Keratinocyte (primary cell): ENCODE measurements around the gene CNOT3. TPM values are rescaled to one million over a fixed set of nuclear protein-coding genes. Genes with fewer than 3 reads are reported as not detected.

Source experiments
- DNase-seq: peaks from one replicate; pipeline ENCODE4 v3.0.0-alpha.2; 2011; ENCODE audit warnings: low read depth, missing footprints, low spot score
- FAIRE-seq: peaks from 2 replicates; lab custom pipeline; 2011; peaks lifted over from hg19 to GRCh38; lab: Jason Lieb, UNC
- H2AFZ ChIP-seq: 2 replicates; pipeline ENCODE4 v1.6.0; 2012; ENCODE audit warnings: low read length, control low read depth, inconsistent platforms; ENCODE audit not compliant: control insufficient read depth
- H3K27ac ChIP-seq: 2 replicates; pipeline ENCODE4 v1.5.1; 2011; ENCODE audit warnings: low read length; ENCODE audit not compliant: control insufficient read depth, insufficient read depth
- H3K27me3 ChIP-seq: 3 replicates; pipeline ENCODE4 v1.6.0; 2011; ENCODE audit warnings: low read length; ENCODE audit not compliant: control insufficient read depth, insufficient read depth; ENCODE audit errors: extremely low read depth
- H3K36me3 ChIP-seq, 2 experiments: 2 replicates in 1 of 2; 3 replicates in 1 of 2; pipeline ENCODE4 v1.5.1; 2011; ENCODE audit warnings: low read length in 2 of 2, mild to moderate bottlenecking in 1 of 2; ENCODE audit not compliant: control insufficient read depth in 2 of 2, insufficient read depth in 2 of 2; ENCODE audit errors: extremely low read depth in 1 of 2
- H3K4me1 ChIP-seq: 3 replicates; pipeline ENCODE4 v1.5.1; 2011; ENCODE audit warnings: low read length; ENCODE audit not compliant: control insufficient read depth, insufficient read depth; ENCODE audit errors: extremely low read depth
- H3K4me2 ChIP-seq: 3 replicates; pipeline ENCODE4 v1.6.0; 2011; ENCODE audit warnings: low read depth, low read length; ENCODE audit not compliant: control insufficient read depth, insufficient read depth; ENCODE audit errors: extremely low read depth
- H3K4me3 ChIP-seq, 3 experiments: fragments of 200-600 bp in 1 of 3; sonication (generic) in 1 of 3; 2 replicates in 2 of 3; 3 replicates in 1 of 3; pipeline ENCODE4 v1.5.1; 2011 to 2016; ENCODE audit warnings: low read length in 3 of 3, mild to moderate bottlenecking in 3 of 3, control low read depth in 2 of 3, inconsistent platforms in 1 of 3, low read depth in 1 of 3, mixed read lengths in 1 of 3, mixed run types in 1 of 3, moderate library complexity in 1 of 3; ENCODE audit not compliant: control insufficient read depth in 2 of 3, insufficient read depth in 2 of 3; ENCODE audit errors: extremely low read depth in 1 of 3
- H3K79me2 ChIP-seq: 2 replicates; pipeline ENCODE4 v1.6.0; 2012; ENCODE audit warnings: low read length; ENCODE audit not compliant: control insufficient read depth, insufficient read depth
- H3K9ac ChIP-seq: 3 replicates; pipeline ENCODE4 v1.6.0; 2011; ENCODE audit warnings: low read length; ENCODE audit not compliant: control insufficient read depth, insufficient read depth; ENCODE audit errors: extremely low read depth
- H3K9me1 ChIP-seq: 3 replicates; pipeline ENCODE4 v1.6.0; 2011; ENCODE audit warnings: low read length; ENCODE audit not compliant: control insufficient read depth, insufficient read depth; ENCODE audit errors: extremely low read depth
- H3K9me3 ChIP-seq: 2 replicates; pipeline ENCODE4 v1.5.1; 2012; ENCODE audit warnings: low read depth, low read length; ENCODE audit not compliant: control insufficient read depth
- H4K20me1 ChIP-seq: 3 replicates; pipeline ENCODE4 v1.6.0; 2011; ENCODE audit warnings: low read length; ENCODE audit not compliant: control insufficient read depth, insufficient read depth; ENCODE audit errors: extremely low read depth
- CTCF ChIP-seq, 3 experiments: IDR thresholded peaks in 1 of 3; conservative IDR thresholded peaks in 1 of 3; optimal IDR thresholded peaks in 1 of 3; 2 replicates in 2 of 3; 3 replicates in 1 of 3; pipeline versions ENCODE3 to v1.5.1; 2011; ENCODE audit warnings: low read length in 3 of 3, mild to moderate bottlenecking in 3 of 3, moderate library complexity in 2 of 3, control low read depth in 1 of 3, inconsistent platforms in 1 of 3; ENCODE audit not compliant: insufficient read depth in 2 of 3; ENCODE audit errors: extremely low read depth in 1 of 3
- EZH2 ChIP-seq: IDR thresholded peaks from one replicate; pipeline ENCODE4 v1.6.1; 2012; ENCODE audit warnings: inconsistent platforms, mild to moderate bottlenecking, low read length, moderate library complexity
- dilution Hi-C: fragments of 300-500 bp; cut with MboI; formaldehyde crosslinking; loops from one replicate; pipeline ENCODE4 v1.7.0; 2020; ENCODE audit warnings: low sequenced_read_pairs; ENCODE audit not compliant: extremely low pct_ligation_motif_present
- polyA plus RNA-seq, 5 experiments: library from polyadenylated mRNA; depleted of rRNA in 3 of 5; stranded (reverse) in 3 of 5; stranded (forward) in 1 of 5; unstranded in 1 of 5; fragments of >200 nt; gene quantifications; 1 replicate in 1 of 5; 2 replicates in 3 of 5; 3 replicates in 1 of 5; pipeline versions ENCODE4 v1.2.1 to v1.2.3, GENCODE V29; 2011 to 2012; ENCODE audit warnings: missing spikeins in 2 of 5, low read depth in 1 of 5, low replicate concordance in 1 of 5

Gene CNOT3
- polyA plus RNA-seq, 1 donor (not counting 4 experiments of a cell fraction or from before 2014, with no cell fraction given) = 8.6 TPM

- TF ChIP-seq EZH2 (no peak), CTCF (optimal IDR thresholded peaks at IDR 0.05 in 1 of 3, IDR thresholded peaks at IDR 0.05 in 1 of 3, conservative IDR thresholded peaks at IDR 0.05 in 1 of 3; ENCODE audit: extremely low read depth in 1 of 3, insufficient read depth in 2 of 3, low read length in 3 of 3) (no peak)
- H4K20me1 ChIP-seq = no peaks in the 10 kb centered on the region
- FAIRE-seq = no peak
- H3K27me3 ChIP-seq = no peaks in the 10 kb centered on the region
- H3K4me2 ChIP-seq = no peak overlapping the region
- dilution Hi-C loops = no loop called here
- no peak overlapping the region for H2AFZ ChIP-seq
- peaks cover 7 to 11% of the 10 kb centered on the region in 2 experiments for H3K36me3 ChIP-seq
- H3K9me1 ChIP-seq = no peaks in the 10 kb centered on the region
- peaks cover 4% of the 10 kb centered on the region for H3K4me1 ChIP-seq
- H3K9me3 ChIP-seq = no peaks in the 10 kb centered on the region
- no peak for DNase-seq
- no peaks in the 10 kb centered on the region for H3K79me2 ChIP-seq
- H3K9ac ChIP-seq = no peak overlapping the region
- H3K4me3 ChIP-seq = no peak overlapping the region
- H3K27ac ChIP-seq = no peak overlapping the region
Observed at GRCh38 chr19:54173951-54174834, 36.6 kb downstream of the CNOT3 start.

- Histone ChIP-seq H2AFZ (no peak overlapping the region), H3K9ac (no peak overlapping the region), H3K27ac (no peak overlapping the region), H3K9me3 (no peaks in the 10 kb centered on the region), H3K27me3 (no peaks in the 10 kb centered on the region), H3K4me1 (no peaks in the 10 kb centered on the region), H3K79me2 (peaks cover 2% of the 10 kb centered on the region), H4K20me1 (peaks cover 5% of the 10 kb centered on the region), H3K36me3 (peaks cover 20 to 23% of the 10 kb centered on the region in 2 experiments), H3K9me1 (no peaks in the 10 kb centered on the region), H3K4me3 (no peak overlapping the region), H3K4me2 (no peak overlapping the region)
- TF ChIP-seq EZH2 = no peak
- no peak for TF ChIP-seq CTCF (optimal IDR thresholded peaks at IDR 0.05 in 1 of 3, IDR thresholded peaks at IDR 0.05 in 1 of 3, conservative IDR thresholded peaks at IDR 0.05 in 1 of 3; ENCODE audit: extremely low read depth in 1 of 3, insufficient read depth in 2 of 3, low read length in 3 of 3)
- FAIRE-seq (peak; percentile 29), DNase-seq (no peak)
- dilution Hi-C loops = no loop called here
Observed at GRCh38 chr19:54178581-54179261, 41.2 kb downstream of the CNOT3 start.
